WTC11 (cell line): ENCODE measurements around the gene PGF.

Source experiments
- CREB1 ChIP-seq: sonication (generic); formaldehyde crosslinking; IDR thresholded peaks from 2 replicates; pipeline ENCODE4 v1.8.0; 2023; ENCODE audit warnings: mild to moderate bottlenecking, missing genetic modification reagents
- ELF4 ChIP-seq: sonication (generic); formaldehyde crosslinking; IDR thresholded peaks from 2 replicates; pipeline ENCODE4 v1.8.1; 2022; ENCODE audit warnings: low read depth, mild to moderate bottlenecking, moderate library complexity, missing genetic modification reagents
- EMX1 ChIP-seq: fragments of 250-450 bp; sonication (Bioruptor Pico); IDR thresholded peaks from 2 replicates; pipeline ENCODE4 v1.8.0; 2021; ENCODE audit warnings: mild to moderate bottlenecking
- NR1H2 ChIP-seq: sonication (generic); formaldehyde crosslinking; IDR thresholded peaks from 2 replicates; pipeline ENCODE4 v1.9.0; 2021; ENCODE audit warnings: mild to moderate bottlenecking, moderate library complexity, missing genetic modification reagents
- ZBTB21 ChIP-seq: sonication (generic); formaldehyde crosslinking; IDR thresholded peaks from 2 replicates; pipeline ENCODE4 v1.8.1; 2023; ENCODE audit warnings: mild to moderate bottlenecking, missing genetic modification reagents, borderline replicate concordance
- ZNF232 ChIP-seq: sonication (generic); formaldehyde crosslinking; IDR thresholded peaks from 2 replicates; pipeline ENCODE4 v1.8.0; 2022; ENCODE audit warnings: mild to moderate bottlenecking, missing genetic modification reagents
- TF ChIP-seq, protein P1 (sequence below): fragments of 200-600 bp; IDR thresholded peaks from 2 replicates; pipeline ENCODE4 v1.8.0; 2022; ENCODE audit warnings: antibody characterized with exemption
- TF ChIP-seq, protein P2 (sequence below): sonication (generic); formaldehyde crosslinking; IDR thresholded peaks from 2 replicates; pipeline ENCODE4 v1.8.0; 2022; ENCODE audit warnings: mild to moderate bottlenecking, missing genetic modification reagents
- TF ChIP-seq, protein P3 (sequence below): fragments of 250-450 bp; sonication (Bioruptor Pico); IDR thresholded peaks from 2 replicates; pipeline ENCODE4 v2.1.2; 2022; ENCODE audit warnings: mild to moderate bottlenecking, moderate library complexity

DNA sequence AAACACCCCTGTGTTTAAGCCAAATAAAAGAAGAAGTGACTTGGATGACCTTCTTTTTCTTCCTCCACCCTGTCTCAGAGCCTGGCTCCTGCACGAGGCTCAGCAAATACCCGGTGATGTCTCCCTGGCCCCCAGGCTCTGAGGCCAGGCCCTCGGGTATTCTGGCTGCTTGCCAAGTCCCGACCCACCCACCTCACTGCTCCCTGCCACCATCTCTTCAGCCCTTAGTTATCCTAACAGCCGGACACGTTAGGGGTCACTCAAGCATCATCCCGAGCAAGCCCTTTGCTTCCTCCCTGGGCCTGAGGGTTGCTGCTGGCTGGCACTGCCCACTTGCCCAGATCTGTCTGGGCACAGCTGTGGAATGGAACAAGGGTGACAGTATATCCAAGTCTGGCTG, 39.6 kb downstream of the PGF start:
- TF ChIP-seq NR1H2 (CRISPR knock-in tag) = no peak
- no peak for TF ChIP-seq ZNF232 (CRISPR knock-in tag)
- TF ChIP-seq, protein P1, sequence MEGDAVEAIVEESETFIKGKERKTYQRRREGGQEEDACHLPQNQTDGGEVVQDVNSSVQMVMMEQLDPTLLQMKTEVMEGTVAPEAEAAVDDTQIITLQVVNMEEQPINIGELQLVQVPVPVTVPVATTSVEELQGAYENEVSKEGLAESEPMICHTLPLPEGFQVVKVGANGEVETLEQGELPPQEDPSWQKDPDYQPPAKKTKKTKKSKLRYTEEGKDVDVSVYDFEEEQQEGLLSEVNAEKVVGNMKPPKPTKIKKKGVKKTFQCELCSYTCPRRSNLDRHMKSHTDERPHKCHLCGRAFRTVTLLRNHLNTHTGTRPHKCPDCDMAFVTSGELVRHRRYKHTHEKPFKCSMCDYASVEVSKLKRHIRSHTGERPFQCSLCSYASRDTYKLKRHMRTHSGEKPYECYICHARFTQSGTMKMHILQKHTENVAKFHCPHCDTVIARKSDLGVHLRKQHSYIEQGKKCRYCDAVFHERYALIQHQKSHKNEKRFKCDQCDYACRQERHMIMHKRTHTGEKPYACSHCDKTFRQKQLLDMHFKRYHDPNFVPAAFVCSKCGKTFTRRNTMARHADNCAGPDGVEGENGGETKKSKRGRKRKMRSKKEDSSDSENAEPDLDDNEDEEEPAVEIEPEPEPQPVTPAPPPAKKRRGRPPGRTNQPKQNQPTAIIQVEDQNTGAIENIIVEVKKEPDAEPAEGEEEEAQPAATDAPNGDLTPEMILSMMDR = no peak
- TF ChIP-seq, protein P2, sequence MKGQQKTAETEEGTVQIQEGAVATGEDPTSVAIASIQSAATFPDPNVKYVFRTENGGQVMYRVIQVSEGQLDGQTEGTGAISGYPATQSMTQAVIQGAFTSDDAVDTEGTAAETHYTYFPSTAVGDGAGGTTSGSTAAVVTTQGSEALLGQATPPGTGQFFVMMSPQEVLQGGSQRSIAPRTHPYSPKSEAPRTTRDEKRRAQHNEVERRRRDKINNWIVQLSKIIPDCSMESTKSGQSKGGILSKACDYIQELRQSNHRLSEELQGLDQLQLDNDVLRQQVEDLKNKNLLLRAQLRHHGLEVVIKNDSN (CRISPR knock-in tag) = no peak
- no peak for TF ChIP-seq ZBTB21 (CRISPR knock-in tag)
- TF ChIP-seq CREB1 (CRISPR knock-in tag) = no peak
- TF ChIP-seq, protein P3, sequence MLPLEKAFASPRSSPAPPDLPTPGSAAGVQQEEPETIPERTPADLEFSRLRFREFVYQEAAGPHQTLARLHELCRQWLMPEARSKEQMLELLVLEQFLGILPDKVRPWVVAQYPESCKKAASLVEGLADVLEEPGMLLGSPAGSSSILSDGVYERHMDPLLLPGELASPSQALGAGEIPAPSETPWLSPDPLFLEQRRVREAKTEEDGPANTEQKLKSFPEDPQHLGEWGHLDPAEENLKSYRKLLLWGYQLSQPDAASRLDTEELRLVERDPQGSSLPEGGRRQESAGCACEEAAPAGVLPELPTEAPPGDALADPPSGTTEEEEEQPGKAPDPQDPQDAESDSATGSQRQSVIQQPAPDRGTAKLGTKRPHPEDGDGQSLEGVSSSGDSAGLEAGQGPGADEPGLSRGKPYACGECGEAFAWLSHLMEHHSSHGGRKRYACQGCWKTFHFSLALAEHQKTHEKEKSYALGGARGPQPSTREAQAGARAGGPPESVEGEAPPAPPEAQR (CRISPR knock-in tag) = no peak
- TF ChIP-seq ELF4 (CRISPR knock-in tag) = no peak
- no peak for TF ChIP-seq EMX1
